Panc1 (cell line): Measurements from ENCODE around the gene ZFP36L1. TPM values are rescaled to one million over a fixed set of nuclear protein-coding genes. Genes with fewer than 3 reads are reported as not detected.

ENCODE experiments used
- ATAC-seq: fragments of 200-7000 bp; cut with Tn5 transposase; 2 replicates; pipeline ENCODE4 v1.9.1; 2020; ENCODE audit warnings: mild to moderate bottlenecking, moderate library complexity
- BruUV-seq: library from RNA; stranded (reverse); fragments of 400-500 nt; replicated peaks from 2 replicates; lab custom pipeline; 2021; lab: Mats Ljungman, UMichigan
- CTCF ChIA-PET: fragments of 300-600 bp; sonication (Branson Sonifier 250); formaldehyde crosslinking; loops from one replicate; lab custom pipeline; 2022; ENCODE audit warnings: antibody characterized with exemption; lab: Charles Lee
- POLR2A ChIA-PET: fragments of 300-600 bp; sonication (Branson Sonifier 250); formaldehyde crosslinking; loops from one replicate; lab custom pipeline; 2022; ENCODE audit warnings: antibody characterized with exemption; lab: Charles Lee
- DNase-seq: peaks from one replicate; pipeline ENCODE4 v3.0.0-alpha.2; 2010; ENCODE audit warnings: low read depth, low spot score
- H3K27ac ChIP-seq: 2 replicates; pipeline ENCODE4 v1.5.1; 2011; ENCODE audit warnings: mild to moderate bottlenecking, low read length, inconsistent platforms
- H3K27me3 ChIP-seq: fragments of 200-500 bp; sonication (Bioruptor generic); 2 replicates; pipeline ENCODE4 v1.6.0; 2014; ENCODE audit warnings: low read length, inconsistent platforms; ENCODE audit not compliant: control insufficient read depth, insufficient read depth
- H3K36me3 ChIP-seq: fragments of 200-500 bp; sonication (Bioruptor generic); 2 replicates; pipeline ENCODE4 v1.5.1; 2014; ENCODE audit warnings: inconsistent platforms, mild to moderate bottlenecking, low read length, moderate library complexity; ENCODE audit not compliant: control insufficient read depth, insufficient read depth
- H3K4me1 ChIP-seq: 2 replicates; pipeline ENCODE4 v1.5.1; 2011; ENCODE audit warnings: inconsistent platforms, mild to moderate bottlenecking, low read length, moderate library complexity; ENCODE audit not compliant: control insufficient read depth, insufficient read depth
- H3K4me3 ChIP-seq, 2 experiments: 2 replicates each; pipeline ENCODE4 v1.5.1; 2011 to 2012; ENCODE audit warnings: low read depth in 2 of 2, low read length in 2 of 2, mild to moderate bottlenecking in 2 of 2, inconsistent platforms in 1 of 2, moderate library complexity in 1 of 2
- H3K9me3 ChIP-seq: fragments of 200-500 bp; sonication (Bioruptor generic); 2 replicates; pipeline ENCODE4 v1.5.1; 2014; ENCODE audit warnings: low read depth, mild to moderate bottlenecking, inconsistent platforms, low read length, moderate library complexity; ENCODE audit not compliant: control insufficient read depth, insufficient read depth
- CTCF ChIP-seq: fragments of 450-650 bp; IDR thresholded peaks from 2 replicates; pipeline ENCODE4 v1.5.1; 2017; ENCODE audit warnings: mild to moderate bottlenecking
- POLR2AphosphoS5 ChIP-seq: IDR thresholded peaks from 2 replicates; pipeline ENCODE4 v1.6.1; 2012; ENCODE audit warnings: mild to moderate bottlenecking, low read depth, low read length, moderate library complexity
- REST ChIP-seq, 2 experiments: IDR thresholded peaks; 2 replicates each; pipeline ENCODE4 v1.6.1; 2011 to 2012; ENCODE audit warnings: low read depth in 2 of 2, control low read depth in 1 of 2, low read length in 1 of 2, mild to moderate bottlenecking in 1 of 2, moderate library complexity in 1 of 2; ENCODE audit not compliant: insufficient read depth in 1 of 2
- SIN3A ChIP-seq: IDR thresholded peaks from 2 replicates; pipeline ENCODE4 v1.6.1; 2012; ENCODE audit warnings: low read depth, mild to moderate bottlenecking, low read length, moderate library complexity, borderline replicate concordance; ENCODE audit not compliant: insufficient read depth
- TCF7L2 ChIP-seq: IDR thresholded peaks from 2 replicates; pipeline ENCODE4 v1.6.1; 2011; ENCODE audit warnings: mild to moderate bottlenecking, low read depth, low read length, inconsistent platforms
- in situ Hi-C: cut with HindIII; loops from 2 replicates; pipeline ENCODE4 v1.10.0; 2016; ENCODE audit warnings: low sequenced_read_pairs, low pct_unique_long_range_greater_than_20kb
- intact Hi-C: fragments of 100-400 bp; cut with micrococcal nuclease; formaldehyde crosslinking; loops from one replicate; pipeline ENCODE4 v1.10.0; 2022; ENCODE audit not compliant: unreplicated experiment
- total RNA-seq: library from RNA; stranded (reverse); gene quantifications from one replicate; pipeline ENCODE4 v1.2.1, GENCODE V29; 2021; ENCODE audit not compliant: unreplicated experiment

ZFP36L1 gene
- total RNA-seq, 1 experiment from 2014 or later, result 84.9 TPM

GRCh38 chr14:68836082-68836481, 43.2 kb upstream of the ZFP36L1 start:
- intact Hi-C loops, result no loop called here
- TF ChIP-seq CTCF (no peak), REST (IDR thresholded peaks at IDR 0.05; ENCODE audit: insufficient read depth in 1 of 2, low read depth in 2 of 2, low read length in 1 of 2) (no peak), SIN3A (no peak), POLR2AphosphoS5 (no peak), TCF7L2 (no peak)
- ChIA-PET CTCF (no interaction called here), POLR2A (no interaction called here)
- Histone ChIP-seq H3K27ac (no peak overlapping the region), H3K9me3 (no peaks in the 10 kb centered on the region), H3K4me3 (no peak overlapping the region), H3K4me1 (no peaks in the 10 kb centered on the region), H3K27me3 (no peaks in the 10 kb centered on the region), H3K36me3 (no peaks in the 10 kb centered on the region)
- in situ Hi-C loops, result no loop called here
- DNase-seq (no peak), ATAC-seq (no peak)
- no TSS peak for BruUV-seq

- in situ Hi-C loops, result no loop called here
- intact Hi-C loops, result no loop called here
- Histone ChIP-seq H3K9me3 (no peaks in the 10 kb centered on the region), H3K27ac (no peak overlapping the region), H3K36me3 (no peaks in the 10 kb centered on the region), H3K4me1 (no peaks in the 10 kb centered on the region), H3K27me3 (no peaks in the 10 kb centered on the region), H3K4me3 (no peak overlapping the region)
- BruUV-seq, result no TSS peak
- DNase-seq, result no peak
- POLR2A ChIA-PET, result interaction anchor here (0.7 kb wide), 1 partner anchor 354 kb away, joined by 19 read pairs; no protein-coding TSS in a partner anchor
- CTCF ChIA-PET, result no interaction called here
- no peak for ATAC-seq
- no peak for TF ChIP-seq POLR2AphosphoS5
- TF ChIP-seq CTCF, result no peak
- TF ChIP-seq REST (IDR thresholded peaks at IDR 0.05; ENCODE audit: insufficient read depth in 1 of 2, low read depth in 2 of 2, low read length in 1 of 2), result no peak
- no peak for TF ChIP-seq TCF7L2
- no peak for TF ChIP-seq SIN3A
These were observed 41.9 kb upstream of the ZFP36L1 start for GRCh38 chr14:68834816-68835215.
